Endothelial cell (in vitro differentiated cells): ENCODE results near the gene NF2. TPM values are rescaled to one million over a fixed set of nuclear protein-coding genes. Genes with fewer than 3 reads are reported as not detected.
A peak's percentile ranks its signal among the peaks of the same experiment; 100 is the strongest.
"Not testable (repeated sequence)": the region's sequence is repeated elsewhere in the genome, so short reads cannot be mapped to it uniquely, and the experiment has no call there.

ENCODE experiments used
- DNase-seq: peaks from one replicate; pipeline ENCODE4 v3.0.0; 2021; ENCODE audit warnings: low spot score
- H3K27ac Mint-ChIP-seq: one replicate; pipeline ENCODE4 v1.8.0; 2021; ENCODE audit warnings: mixed read lengths, inconsistent platforms; ENCODE audit not compliant: unreplicated experiment
- H3K27me3 Mint-ChIP-seq: one replicate; pipeline ENCODE4 v1.8.0; 2021; ENCODE audit warnings: mild to moderate bottlenecking, moderate library complexity, mixed read lengths, inconsistent platforms; ENCODE audit not compliant: unreplicated experiment
- H3K36me3 Mint-ChIP-seq: one replicate; pipeline ENCODE4 v1.8.0; 2021; ENCODE audit warnings: mild to moderate bottlenecking, low read depth, mixed read lengths, inconsistent platforms; ENCODE audit not compliant: unreplicated experiment
- H3K4me1 Mint-ChIP-seq: one replicate; pipeline ENCODE4 v1.8.0; 2021; ENCODE audit warnings: mild to moderate bottlenecking, mixed read lengths, inconsistent platforms; ENCODE audit not compliant: unreplicated experiment
- H3K4me3 Mint-ChIP-seq: one replicate; pipeline ENCODE4 v1.8.0; 2021; ENCODE audit warnings: mild to moderate bottlenecking, mixed read lengths, inconsistent platforms; ENCODE audit not compliant: unreplicated experiment
- H3K9me3 Mint-ChIP-seq: one replicate; pipeline ENCODE4 v1.8.0; 2021; ENCODE audit warnings: mixed read lengths, inconsistent platforms; ENCODE audit not compliant: unreplicated experiment
- total RNA-seq: library from RNA; stranded (reverse); fragmentation: NEBNext Ultra II Directional; extraction: Animal tissue kit (Norgen Biotek cat#: 25700); gene quantifications from one replicate; pipeline ENCODE4 v1.2.1, GENCODE V29; 2021; ENCODE audit not compliant: unreplicated experiment
- TF ChIP-seq, protein P1 (sequence below): fragments of 200-600 bp; sonication (generic); IDR thresholded peaks from one replicate; pipeline ENCODE4 v1.5.0; 2021; ENCODE audit warnings: antibody characterized with exemption; ENCODE audit not compliant: unreplicated experiment

NF2 gene
- total RNA-seq, 1 donor from 2014 or later: 44.3 TPM

DNA sequence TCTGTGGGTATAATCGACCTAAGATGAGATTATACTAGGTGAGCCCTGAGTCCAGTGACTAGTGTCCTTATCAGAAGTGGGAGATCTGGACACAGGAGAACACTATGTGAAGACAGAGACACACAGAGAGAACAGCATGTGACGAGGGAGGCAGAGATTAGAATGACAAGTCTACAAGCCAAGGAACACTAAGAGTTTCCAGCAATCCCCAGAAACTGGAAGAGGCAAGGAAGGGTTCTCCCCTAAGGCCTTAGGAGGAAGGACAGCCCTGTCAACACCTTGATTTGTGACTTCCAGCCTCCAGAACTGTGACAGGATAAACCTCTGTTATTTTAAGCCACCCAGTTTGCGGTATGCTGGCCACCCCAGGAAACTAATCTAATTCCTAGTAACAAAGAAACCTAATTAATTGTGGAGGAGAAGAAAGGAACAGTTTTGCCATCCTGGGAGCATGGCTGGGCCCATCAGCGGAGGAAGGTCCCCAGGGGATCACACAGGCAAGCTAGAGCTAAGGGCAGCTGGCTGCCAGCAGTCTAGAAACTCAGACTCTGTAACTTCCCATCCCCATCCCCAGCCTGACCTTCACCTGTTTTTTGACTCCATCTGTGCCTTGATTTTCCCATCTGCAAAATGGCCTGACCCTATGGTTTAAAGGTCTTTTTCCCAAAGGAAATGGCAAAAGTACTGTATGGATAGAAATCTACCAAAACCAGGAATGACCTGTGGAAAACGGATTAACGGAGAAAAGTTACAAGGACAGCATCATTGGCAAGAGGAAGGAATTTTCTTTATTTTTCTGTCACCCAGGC, 39.6 kb upstream of the NF2 start:
- peak overlapping the region; percentile 20 for H3K27ac Mint-ChIP-seq
- TF ChIP-seq, protein P1, sequence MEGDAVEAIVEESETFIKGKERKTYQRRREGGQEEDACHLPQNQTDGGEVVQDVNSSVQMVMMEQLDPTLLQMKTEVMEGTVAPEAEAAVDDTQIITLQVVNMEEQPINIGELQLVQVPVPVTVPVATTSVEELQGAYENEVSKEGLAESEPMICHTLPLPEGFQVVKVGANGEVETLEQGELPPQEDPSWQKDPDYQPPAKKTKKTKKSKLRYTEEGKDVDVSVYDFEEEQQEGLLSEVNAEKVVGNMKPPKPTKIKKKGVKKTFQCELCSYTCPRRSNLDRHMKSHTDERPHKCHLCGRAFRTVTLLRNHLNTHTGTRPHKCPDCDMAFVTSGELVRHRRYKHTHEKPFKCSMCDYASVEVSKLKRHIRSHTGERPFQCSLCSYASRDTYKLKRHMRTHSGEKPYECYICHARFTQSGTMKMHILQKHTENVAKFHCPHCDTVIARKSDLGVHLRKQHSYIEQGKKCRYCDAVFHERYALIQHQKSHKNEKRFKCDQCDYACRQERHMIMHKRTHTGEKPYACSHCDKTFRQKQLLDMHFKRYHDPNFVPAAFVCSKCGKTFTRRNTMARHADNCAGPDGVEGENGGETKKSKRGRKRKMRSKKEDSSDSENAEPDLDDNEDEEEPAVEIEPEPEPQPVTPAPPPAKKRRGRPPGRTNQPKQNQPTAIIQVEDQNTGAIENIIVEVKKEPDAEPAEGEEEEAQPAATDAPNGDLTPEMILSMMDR: no peak
- H3K9me3 Mint-ChIP-seq: no peaks in the 10 kb centered on the region
- H3K4me1 Mint-ChIP-seq: peaks cover 5% of the 10 kb centered on the region
- H3K27me3 Mint-ChIP-seq: peaks cover 3% of the 10 kb centered on the region
- peaks cover 34% of the 10 kb centered on the region for H3K36me3 Mint-ChIP-seq
- no peak overlapping the region for H3K4me3 Mint-ChIP-seq
- DNase-seq: no peak

GRCh38 chr22:29566513-29566912, 36.9 kb upstream of the NF2 start:
- not testable (repeated sequence) for H3K4me1 Mint-ChIP-seq, H3K27ac Mint-ChIP-seq
- H3K36me3 Mint-ChIP-seq: peaks cover 27% of the 10 kb centered on the region

DNA sequence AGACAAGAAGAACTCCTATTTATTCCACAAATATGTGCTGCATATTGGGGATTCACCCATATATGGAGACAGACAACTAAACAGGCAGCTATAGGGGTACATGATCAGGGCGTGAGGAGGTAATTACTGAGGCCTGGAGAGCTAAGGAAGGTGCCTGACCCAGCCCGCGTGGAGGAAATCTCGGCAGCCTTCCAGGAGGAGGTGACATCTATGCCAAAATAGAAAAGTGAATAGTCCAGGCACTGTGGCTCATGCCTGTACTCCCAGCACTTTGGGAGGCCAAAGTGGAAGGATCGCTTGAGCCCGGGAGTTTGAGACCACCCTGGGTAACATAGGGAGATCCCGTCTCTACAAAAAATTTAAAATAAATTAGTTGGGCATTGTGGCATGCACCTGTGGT, 36.1 kb upstream of the NF2 start:
- Mint-ChIP-seq H3K27me3 (peaks cover 8% of the 10 kb centered on the region), H3K4me1 (peaks cover 5% of the 10 kb centered on the region), H3K27ac (no peak overlapping the region), H3K9me3 (no peaks in the 10 kb centered on the region), H3K36me3 (peaks cover 21% of the 10 kb centered on the region), H3K4me3 (no peak overlapping the region)
- TF ChIP-seq, protein P1: no peak
- no peak for DNase-seq

More at GRCh38 chr22:29566513-29566912, 36.9 kb upstream of the NF2 start:
- not testable (repeated sequence) for DNase-seq, H3K4me3 Mint-ChIP-seq, H3K9me3 Mint-ChIP-seq, H3K27me3 Mint-ChIP-seq

DNA sequence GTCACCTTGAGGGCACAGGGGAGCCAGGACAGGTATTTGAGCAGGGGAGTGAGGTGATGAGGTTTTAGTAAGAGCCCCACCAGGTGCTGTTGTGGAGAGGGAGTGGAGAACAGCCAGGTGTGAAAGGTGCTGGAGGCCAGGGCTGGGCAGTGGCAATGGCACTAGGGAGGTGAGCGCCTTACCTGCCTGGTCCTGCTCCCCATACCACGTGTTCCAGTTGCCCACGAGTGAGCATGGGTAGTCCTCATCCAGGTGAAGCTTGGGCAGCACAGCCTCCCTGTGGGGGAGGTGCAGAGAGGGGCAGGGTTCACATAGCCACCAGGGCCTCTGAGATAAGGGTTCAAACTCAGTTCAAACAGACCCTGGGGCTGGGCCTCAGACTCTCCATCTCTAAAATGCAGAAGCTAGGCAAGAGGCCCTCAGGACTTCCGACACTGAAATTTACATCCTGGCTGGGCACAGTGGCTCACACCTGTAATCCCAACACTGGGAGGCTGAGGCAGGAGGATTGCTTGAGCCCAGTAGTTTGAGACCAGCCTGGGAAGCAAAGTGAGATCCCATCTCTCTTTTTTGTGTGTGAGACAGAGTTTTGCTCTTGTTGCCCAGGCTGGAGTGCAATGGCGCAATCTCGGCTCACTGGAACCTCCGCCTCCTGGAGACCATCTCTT, 34.3 kb upstream of the NF2 start:
- Mint-ChIP-seq H3K36me3 (peaks cover 16% of the 10 kb centered on the region), H3K4me3 (peak overlapping the region; percentile 53), H3K4me1 (no peaks in the 10 kb centered on the region), H3K27me3 (peaks cover 8% of the 10 kb centered on the region), H3K27ac (peak overlapping the region; percentile 16), H3K9me3 (no peaks in the 10 kb centered on the region)
- DNase-seq: no peak
- TF ChIP-seq, protein P1: no peak

DNA sequence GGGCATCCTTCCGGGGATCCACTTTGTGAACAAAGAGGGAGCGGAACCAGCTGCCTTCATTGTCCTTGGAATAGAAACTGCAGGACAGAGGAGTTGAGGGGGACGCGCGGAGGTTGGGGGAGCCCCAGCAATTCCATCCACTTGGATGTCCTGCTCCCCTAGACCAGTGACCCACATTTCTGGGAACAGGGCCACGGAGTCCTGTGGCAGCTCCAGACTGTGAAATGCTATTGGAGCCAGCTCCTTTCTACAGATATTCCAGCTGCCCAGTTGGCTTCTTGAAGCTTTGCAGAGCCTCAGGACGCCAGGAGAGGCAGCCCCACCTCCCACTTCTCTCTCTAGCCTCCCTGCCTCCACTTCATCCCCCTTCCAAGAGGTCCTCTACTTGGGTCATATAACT, 33.0 kb upstream of the NF2 start:
- H3K4me3 Mint-ChIP-seq: no peak overlapping the region
- DNase-seq: no peak
- H3K36me3 Mint-ChIP-seq: peaks cover 14% of the 10 kb centered on the region
- H3K27ac Mint-ChIP-seq: no peak overlapping the region
- H3K4me1 Mint-ChIP-seq: no peaks in the 10 kb centered on the region
- TF ChIP-seq, protein P1: no peak
- H3K27me3 Mint-ChIP-seq: peaks cover 8% of the 10 kb centered on the region
- H3K9me3 Mint-ChIP-seq: no peaks in the 10 kb centered on the region
